ENCODE results near the gene PKN1. TPM values are rescaled to one million over a fixed set of nuclear protein-coding genes. Genes with fewer than 3 reads are reported as not detected.

The PKN1 gene
- total and polyA plus RNA-seq, 9 of the 15 experiments (the other 6 are each of a cell fraction or from before 2014, with no cell fraction given): 0.30 to 228 (median 77.5) TPM

- TF ChIP-seq KDM4B (IDR thresholded peaks at IDR 0.05; ENCODE audit: borderline replicate concordance in 2 of 2, low read depth in 1 of 2) (no peak; a peak in 1 of 4 replicates), FOSL1 (tag; conservative IDR thresholded peaks at IDR 0.05) (no peak; the same call in 1 of the 2 replicates), BMI1 (IDR thresholded peaks at IDR 0.05; ENCODE audit: low read length) (no peak), ZNF174 (CRISPR knock-in tag; IDR thresholded peaks at IDR 0.05) (no peak), CCNT2 (IDR thresholded peaks at IDR 0.05; ENCODE audit: borderline replicate concordance, extremely low read depth, insufficient read length, low read depth, low read length) (peak; percentile 70), NR2F6 (CRISPR knock-in tag; IDR thresholded peaks at IDR 0.05) (no peak), ZBTB40 (IDR thresholded peaks at IDR 0.05) (peak; percentile 69), ZBTB40 (CRISPR knock-in tag; IDR thresholded peaks at IDR 0.05) (no peak), FUS (optimal IDR thresholded peaks at IDR 0.05; ENCODE audit: low read depth, low read length) (no peak), ZNF512 (tag; IDR thresholded peaks at IDR 0.05) (no peak), XRCC5 (IDR thresholded peaks at IDR 0.05; ENCODE audit: low read depth, low read length) (no peak), ZNF24 (IDR thresholded peaks at IDR 0.05) (no peak), NCOA6 (IDR thresholded peaks at IDR 0.05) (no peak), NFATC3 (IDR thresholded peaks at IDR 0.05) (no peak)
Measured at GRCh38 chr19:14419106-14419813, 13.8 kb upstream of the PKN1 start, which contains the start of gene DDX39A (continued).
